Right atrium auricular region (tissue), 2 donors: Measurements from ENCODE around the gene IGF2BP3. TPM values are rescaled to one million over a fixed set of nuclear protein-coding genes. Genes with fewer than 3 reads are reported as not detected.
A peak's percentile ranks its signal among the peaks of the same experiment; 100 is the strongest.

ENCODE experiments used
- DNase-seq: peaks from one replicate; pipeline ENCODE4 v3.0.0-alpha.2; 2019; ENCODE audit warnings: low spot score
- H3K27ac ChIP-seq, 2 donors: fragments of 200-600 bp; sonication (generic); 1 replicate in 1 of 2; 2 replicates in 1 of 2; pipeline ENCODE4 v1.5.1; 2016 to 2019
- H3K27me3 ChIP-seq, 2 donors: fragments of 200-600 bp; sonication (generic); one replicate each; pipeline versions ENCODE4 v1.5.1 to v1.6.0; 2017 to 2019
- H3K36me3 ChIP-seq: fragments of 200-600 bp; sonication (generic); one replicate; pipeline ENCODE4 v1.5.1; 2016
- H3K4me1 ChIP-seq, 2 donors: fragments of 200-600 bp; sonication (generic); one replicate each; pipeline versions ENCODE4 v1.5.1 to v1.6.0; 2017 to 2019
- H3K4me3 ChIP-seq, 2 donors: fragments of 200-600 bp; sonication (generic); 1 replicate in 1 of 2; 2 replicates in 1 of 2; pipeline ENCODE4 v1.5.1; 2017 to 2019; ENCODE audit warnings: mild to moderate bottlenecking in 1 of 2, moderate library complexity in 1 of 2
- H3K9me3 ChIP-seq, 2 donors: fragments of 200-600 bp; sonication (generic); one replicate each; pipeline ENCODE4 v1.5.1; 2019
- CTCF ChIP-seq, 2 donors: fragments of 200-600 bp; sonication (generic); IDR thresholded peaks; one replicate each; pipeline ENCODE4 v1.5.1; 2019; ENCODE audit warnings: antibody characterized with exemption in 2 of 2
- total RNA-seq, 2 donors: library from RNA; depleted of rRNA; stranded (reverse); fragments of >200 nt; gene quantifications; one replicate each; pipeline ENCODE4 v1.1.0, GENCODE V29; 2016

IGF2BP3 gene
- total RNA-seq, 2 donors from 2014 or later: not detected

DNA sequence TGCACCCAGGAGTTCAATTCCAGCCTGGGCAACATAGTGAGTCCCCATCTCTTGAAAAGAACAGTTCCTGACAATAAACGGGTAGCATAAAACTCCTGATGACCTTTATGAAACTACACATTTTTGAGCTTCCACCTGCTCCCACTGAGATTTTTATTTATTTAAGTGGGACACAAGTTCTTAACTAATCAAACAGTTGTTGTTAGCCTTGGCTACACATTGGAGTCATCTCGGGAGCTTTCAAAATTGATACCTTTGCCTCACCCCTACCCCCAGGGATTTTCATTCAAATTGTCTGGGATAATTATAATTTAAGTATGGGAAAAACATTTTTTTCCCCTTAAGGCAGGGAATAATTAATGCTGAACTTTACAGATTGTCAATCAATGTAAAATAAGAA, 131.9 kb downstream of the IGF2BP3 start:
- Histone ChIP-seq H3K27ac (no peak overlapping the region), H3K4me3 (no peak overlapping the region), H3K4me1 (peaks cover 0 to 23% of the 10 kb centered on the region in 2 donors), H3K36me3 (no peaks in the 10 kb centered on the region), H3K9me3 (no peaks in the 10 kb centered on the region), H3K27me3 (no peaks in the 10 kb centered on the region)
- DNase-seq: no peak
- no peak for TF ChIP-seq CTCF (IDR thresholded peaks at IDR 0.05)

- Histone ChIP-seq H3K27ac (no peak overlapping the region), H3K4me3 (no peak overlapping the region), H3K9me3 (no peaks in the 10 kb centered on the region), H3K27me3 (no peaks in the 10 kb centered on the region), H3K36me3 (no peaks in the 10 kb centered on the region), H3K4me1 (peaks cover 0 to 34% of the 10 kb centered on the region in 2 donors)
- no peak for DNase-seq
- no peak for TF ChIP-seq CTCF (IDR thresholded peaks at IDR 0.05)
Observed at GRCh38 chr7:23337374-23337773, 132.9 kb downstream of the IGF2BP3 start.

GRCh38 chr7:23336799-23337283, 133.4 kb downstream of the IGF2BP3 start:
- no peaks in the 10 kb centered on the region for H3K36me3 ChIP-seq
- no peak for DNase-seq
- TF ChIP-seq CTCF (IDR thresholded peaks at IDR 0.05): no peak

DNA sequence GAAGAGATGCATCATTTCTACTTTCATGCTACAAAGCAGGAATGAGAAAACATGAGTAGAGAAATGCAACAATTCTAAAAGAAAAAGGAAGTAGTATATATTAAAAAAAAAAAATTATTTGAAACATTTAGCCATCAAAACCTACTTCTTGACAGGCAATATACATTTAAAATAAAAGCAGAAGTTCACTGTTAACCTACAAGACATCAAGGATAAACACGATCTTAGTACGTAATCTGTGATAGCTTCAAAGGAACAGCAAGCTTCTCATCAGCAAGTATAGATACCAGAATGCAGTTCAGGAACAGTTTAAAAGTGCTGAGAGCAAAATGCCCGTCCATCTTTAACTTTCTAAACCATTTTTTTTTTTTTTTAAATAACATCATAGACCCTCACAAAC, 134.2 kb downstream of the IGF2BP3 start:
- no peaks in the 10 kb centered on the region for H3K36me3 ChIP-seq

More at GRCh38 chr7:23336799-23337283, 133.4 kb downstream of the IGF2BP3 start:
- H3K4me3 ChIP-seq: no peak overlapping the region
- no peak overlapping the region for H3K27ac ChIP-seq
- H3K27me3 ChIP-seq: no peaks in the 10 kb centered on the region
- peaks cover 0 to 34% of the 10 kb centered on the region in 2 donors for H3K4me1 ChIP-seq
- H3K9me3 ChIP-seq: no peaks in the 10 kb centered on the region

DNA sequence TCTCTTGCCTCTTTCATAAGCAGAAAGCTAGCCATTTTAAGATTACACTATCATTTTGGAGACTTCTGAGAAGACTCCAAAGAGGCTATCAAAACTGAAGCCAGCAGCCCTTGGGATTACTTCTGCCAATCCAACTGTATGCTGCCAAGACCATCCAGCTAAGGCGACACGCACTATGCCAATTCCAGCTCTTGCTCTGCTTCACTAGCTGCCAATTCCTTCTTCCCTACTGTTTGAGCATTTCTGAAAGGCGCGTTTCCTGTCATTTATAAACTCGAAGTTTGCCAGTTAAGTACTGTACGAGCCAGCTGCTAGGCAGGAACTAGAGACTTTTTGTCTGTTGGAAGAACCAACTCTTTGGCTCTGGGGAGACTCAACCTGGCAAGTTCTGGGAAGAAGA, 134.7 kb downstream of the IGF2BP3 start:
- Histone ChIP-seq H3K4me1 (peaks cover 0 to 34% of the 10 kb centered on the region in 2 donors), H3K4me3 (no peak overlapping the region), H3K9me3 (no peaks in the 10 kb centered on the region), H3K27me3 (no peaks in the 10 kb centered on the region), H3K27ac (peak overlapping the region in 1 of 2 donors; percentile 30), H3K36me3 (no peaks in the 10 kb centered on the region)
- TF ChIP-seq CTCF (IDR thresholded peaks at IDR 0.05): no peak
- DNase-seq: no peak

More for the DNA sequence above, 134.2 kb downstream of the IGF2BP3 start:
- H3K27me3 ChIP-seq: no peaks in the 10 kb centered on the region
- TF ChIP-seq CTCF (IDR thresholded peaks at IDR 0.05): no peak
- H3K9me3 ChIP-seq: no peaks in the 10 kb centered on the region
- peaks cover 0 to 34% of the 10 kb centered on the region in 2 donors for H3K4me1 ChIP-seq
- no peak overlapping the region for H3K27ac ChIP-seq
- no peak for DNase-seq
- H3K4me3 ChIP-seq: no peak overlapping the region

GRCh38 chr7:23335136-23335535, 135.2 kb downstream of the IGF2BP3 start:
- Histone ChIP-seq H3K4me1 (peaks cover 0 to 34% of the 10 kb centered on the region in 2 donors), H3K9me3 (no peaks in the 10 kb centered on the region), H3K27ac (peak overlapping the region in 1 of 2 donors; percentile 30), H3K27me3 (no peaks in the 10 kb centered on the region), H3K4me3 (no peak overlapping the region), H3K36me3 (no peaks in the 10 kb centered on the region)
- no peak for TF ChIP-seq CTCF (IDR thresholded peaks at IDR 0.05)
- DNase-seq: no peak
